Choroid plexus epithelial cell (primary cell): ENCODE data around the gene TMPRSS13.

Experiments used
- DNase-seq: peaks from one replicate; pipeline ENCODE4 v3.0.0-alpha.2; 2010; ENCODE audit warnings: low read depth
- H3K4me3 ChIP-seq: 2 replicates; pipeline ENCODE4 v1.5.1; 2011; ENCODE audit warnings: low read depth, mild to moderate bottlenecking, control low read depth, low read length, moderate library complexity
- TF ChIP-seq, protein P1 (sequence below): conservative IDR thresholded peaks from 2 replicates; pipeline ENCODE4 v1.5.1; 2011; ENCODE audit warnings: low read depth, mild to moderate bottlenecking, control low read depth, inconsistent platforms, low read length, moderate library complexity

Gene TMPRSS13

GRCh38 chr11:117912497-117912896, 16.7 kb downstream of the TMPRSS13 start:
- no peak overlapping the region for H3K4me3 ChIP-seq
- TF ChIP-seq, protein P1, sequence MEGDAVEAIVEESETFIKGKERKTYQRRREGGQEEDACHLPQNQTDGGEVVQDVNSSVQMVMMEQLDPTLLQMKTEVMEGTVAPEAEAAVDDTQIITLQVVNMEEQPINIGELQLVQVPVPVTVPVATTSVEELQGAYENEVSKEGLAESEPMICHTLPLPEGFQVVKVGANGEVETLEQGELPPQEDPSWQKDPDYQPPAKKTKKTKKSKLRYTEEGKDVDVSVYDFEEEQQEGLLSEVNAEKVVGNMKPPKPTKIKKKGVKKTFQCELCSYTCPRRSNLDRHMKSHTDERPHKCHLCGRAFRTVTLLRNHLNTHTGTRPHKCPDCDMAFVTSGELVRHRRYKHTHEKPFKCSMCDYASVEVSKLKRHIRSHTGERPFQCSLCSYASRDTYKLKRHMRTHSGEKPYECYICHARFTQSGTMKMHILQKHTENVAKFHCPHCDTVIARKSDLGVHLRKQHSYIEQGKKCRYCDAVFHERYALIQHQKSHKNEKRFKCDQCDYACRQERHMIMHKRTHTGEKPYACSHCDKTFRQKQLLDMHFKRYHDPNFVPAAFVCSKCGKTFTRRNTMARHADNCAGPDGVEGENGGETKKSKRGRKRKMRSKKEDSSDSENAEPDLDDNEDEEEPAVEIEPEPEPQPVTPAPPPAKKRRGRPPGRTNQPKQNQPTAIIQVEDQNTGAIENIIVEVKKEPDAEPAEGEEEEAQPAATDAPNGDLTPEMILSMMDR = no peak
- no peak for DNase-seq

DNA sequence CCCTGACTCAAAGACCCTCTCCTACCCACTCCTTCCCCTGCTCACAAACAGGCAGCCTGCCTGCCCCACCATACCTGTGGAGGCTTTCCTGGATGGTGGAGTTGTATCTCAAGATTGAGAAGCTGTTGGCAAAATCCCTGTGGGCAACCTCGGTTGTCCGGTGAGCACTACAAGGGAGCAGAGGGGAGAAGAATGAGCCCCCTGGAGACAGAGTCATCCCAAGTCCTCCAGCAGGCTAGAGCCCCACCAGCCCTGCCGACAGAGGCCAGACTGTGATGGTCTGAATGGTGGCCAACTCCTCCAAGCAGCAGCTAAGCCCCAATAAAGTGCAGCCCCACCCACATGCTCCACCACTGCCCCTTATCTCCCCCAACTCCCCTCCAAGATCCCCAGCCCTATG, 17.5 kb downstream of the TMPRSS13 start:
- no peak for DNase-seq
- TF ChIP-seq, protein P1 = no peak

GRCh38 chr11:117910941-117911655, 18.1 kb downstream of the TMPRSS13 start:
- DNase-seq = no peak
- TF ChIP-seq, protein P1 = no peak
- H3K4me3 ChIP-seq = no peak overlapping the region

More for the DNA sequence above, 17.5 kb downstream of the TMPRSS13 start:
- H3K4me3 ChIP-seq = no peak overlapping the region

DNA sequence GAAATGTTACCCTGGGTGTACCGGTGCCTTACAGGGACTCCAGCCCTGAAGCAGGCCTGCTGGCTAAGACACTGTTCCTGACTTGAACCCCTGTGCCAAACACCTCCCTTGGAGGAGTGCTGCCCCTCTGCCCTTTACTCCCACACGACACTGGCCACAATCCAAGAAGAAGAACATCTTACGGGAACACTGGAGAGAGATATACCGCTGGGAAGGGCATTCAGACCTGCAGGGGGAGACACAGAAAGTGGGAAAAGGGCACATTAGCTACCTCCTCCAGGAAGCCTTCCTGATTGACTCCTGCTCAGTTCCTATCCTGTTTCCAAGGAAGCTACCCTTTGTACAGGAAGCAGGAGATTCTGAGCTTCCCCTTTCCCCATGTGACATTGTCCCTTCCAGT, 18.7 kb downstream of the TMPRSS13 start:
- TF ChIP-seq, protein P1 = no peak
- no peak overlapping the region for H3K4me3 ChIP-seq
- no peak for DNase-seq

DNA sequence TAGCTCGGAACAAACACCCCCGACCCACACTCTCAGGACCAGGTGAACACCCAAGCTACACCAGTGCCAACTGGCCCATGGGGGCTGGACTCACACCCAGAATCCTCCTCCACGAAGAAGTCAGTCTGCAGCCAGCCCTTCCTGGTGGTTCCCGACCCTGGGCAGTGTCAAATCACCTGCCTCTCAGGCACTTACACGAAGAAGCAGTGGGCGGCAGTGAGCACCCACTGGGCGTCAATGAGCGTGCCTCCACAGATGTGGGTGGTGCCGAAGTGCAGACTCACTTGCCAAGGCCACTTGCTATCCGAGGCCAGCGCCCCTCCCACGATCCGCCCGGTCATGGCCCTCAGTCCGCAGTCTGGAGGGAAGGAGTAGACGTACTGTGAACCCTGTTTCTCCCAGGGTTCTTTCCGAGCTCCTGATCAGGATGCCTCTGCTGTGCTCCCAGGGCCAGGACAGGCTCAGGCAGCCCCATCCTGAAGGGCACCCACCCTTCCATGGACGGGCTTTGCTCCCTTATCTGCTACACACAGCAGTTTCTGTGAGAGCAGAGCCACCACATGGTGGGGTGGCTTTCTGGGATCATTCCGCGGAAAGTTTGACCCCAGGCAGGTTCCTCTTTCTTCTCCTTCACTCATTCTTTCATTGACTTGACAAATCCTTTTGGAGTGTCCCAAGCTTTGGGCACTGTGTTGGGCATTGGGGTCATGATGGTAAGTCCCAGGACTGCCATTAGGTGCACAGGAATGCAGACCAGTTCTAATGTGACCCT, 19.4 kb downstream of the TMPRSS13 start:
- TF ChIP-seq, protein P1 = no peak
- DNase-seq = no peak
- no peak overlapping the region for H3K4me3 ChIP-seq

- DNase-seq = no peak
- TF ChIP-seq, protein P1 = no peak
- H3K4me3 ChIP-seq = no peak overlapping the region
Observed at GRCh38 chr11:117908959-117909610, 20.1 kb downstream of the TMPRSS13 start.
